Measurements from ENCODE around the gene KCNIP3.

DNA sequence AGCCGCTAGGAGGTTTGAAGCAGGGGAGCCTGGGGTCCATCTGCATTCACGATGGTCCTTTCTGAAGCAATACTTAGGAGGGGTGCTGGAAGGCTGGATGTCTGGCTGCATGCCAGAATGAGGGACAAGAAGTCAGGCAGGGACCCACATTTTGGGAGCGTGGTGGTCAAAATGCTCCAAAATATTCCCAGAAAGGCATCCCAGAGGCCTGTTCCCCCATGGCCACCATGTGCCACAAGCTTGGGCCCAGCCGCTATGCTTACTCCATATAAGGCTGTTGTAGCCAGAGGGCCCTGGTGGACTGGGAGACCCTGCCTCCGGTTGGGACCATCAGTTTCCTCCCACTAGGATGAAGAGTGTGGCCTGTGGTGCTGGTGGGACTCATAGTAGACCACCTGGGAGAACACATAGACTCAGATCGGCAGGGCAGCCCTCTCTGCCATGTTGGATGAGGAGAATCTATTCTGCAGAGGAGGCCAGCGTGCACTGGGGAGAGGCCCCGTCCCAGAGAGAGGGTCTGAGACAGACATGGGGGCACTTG, 26.5 kb upstream of the KCNIP3 start:
- TF ChIP-seq, protein P1, sequence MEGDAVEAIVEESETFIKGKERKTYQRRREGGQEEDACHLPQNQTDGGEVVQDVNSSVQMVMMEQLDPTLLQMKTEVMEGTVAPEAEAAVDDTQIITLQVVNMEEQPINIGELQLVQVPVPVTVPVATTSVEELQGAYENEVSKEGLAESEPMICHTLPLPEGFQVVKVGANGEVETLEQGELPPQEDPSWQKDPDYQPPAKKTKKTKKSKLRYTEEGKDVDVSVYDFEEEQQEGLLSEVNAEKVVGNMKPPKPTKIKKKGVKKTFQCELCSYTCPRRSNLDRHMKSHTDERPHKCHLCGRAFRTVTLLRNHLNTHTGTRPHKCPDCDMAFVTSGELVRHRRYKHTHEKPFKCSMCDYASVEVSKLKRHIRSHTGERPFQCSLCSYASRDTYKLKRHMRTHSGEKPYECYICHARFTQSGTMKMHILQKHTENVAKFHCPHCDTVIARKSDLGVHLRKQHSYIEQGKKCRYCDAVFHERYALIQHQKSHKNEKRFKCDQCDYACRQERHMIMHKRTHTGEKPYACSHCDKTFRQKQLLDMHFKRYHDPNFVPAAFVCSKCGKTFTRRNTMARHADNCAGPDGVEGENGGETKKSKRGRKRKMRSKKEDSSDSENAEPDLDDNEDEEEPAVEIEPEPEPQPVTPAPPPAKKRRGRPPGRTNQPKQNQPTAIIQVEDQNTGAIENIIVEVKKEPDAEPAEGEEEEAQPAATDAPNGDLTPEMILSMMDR (tag by site-specific recombination; IDR thresholded peaks at IDR 0.05): no peak
- TF ChIP-seq ZNF488 (tag by site-specific recombination; IDR thresholded peaks at IDR 0.05) (no peak), ZNF629 (tag by site-specific recombination; IDR thresholded peaks at IDR 0.05) (no peak), ZBTB7A (tag by site-specific recombination; IDR thresholded peaks at IDR 0.05; ENCODE audit: low read depth) (no peak), ZNF133 (tag by site-specific recombination; IDR thresholded peaks at IDR 0.05) (no peak), ZNF701 (tag by site-specific recombination; IDR thresholded peaks at IDR 0.05) (no peak)
- TF ChIP-seq, protein P2, sequence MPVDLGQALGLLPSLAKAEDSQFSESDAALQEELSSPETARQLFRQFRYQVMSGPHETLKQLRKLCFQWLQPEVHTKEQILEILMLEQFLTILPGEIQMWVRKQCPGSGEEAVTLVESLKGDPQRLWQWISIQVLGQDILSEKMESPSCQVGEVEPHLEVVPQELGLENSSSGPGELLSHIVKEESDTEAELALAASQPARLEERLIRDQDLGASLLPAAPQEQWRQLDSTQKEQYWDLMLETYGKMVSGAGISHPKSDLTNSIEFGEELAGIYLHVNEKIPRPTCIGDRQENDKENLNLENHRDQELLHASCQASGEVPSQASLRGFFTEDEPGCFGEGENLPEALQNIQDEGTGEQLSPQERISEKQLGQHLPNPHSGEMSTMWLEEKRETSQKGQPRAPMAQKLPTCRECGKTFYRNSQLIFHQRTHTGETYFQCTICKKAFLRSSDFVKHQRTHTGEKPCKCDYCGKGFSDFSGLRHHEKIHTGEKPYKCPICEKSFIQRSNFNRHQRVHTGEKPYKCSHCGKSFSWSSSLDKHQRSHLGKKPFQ (tag by site-specific recombination; IDR thresholded peaks at IDR 0.05): no peak
